HAP-1 (cell line): ENCODE results near the gene PTK7.
A peak's percentile ranks its signal among the peaks of the same experiment; 100 is the strongest.
"Not testable (repeated sequence)": the region's sequence is repeated elsewhere in the genome, so short reads cannot be mapped to it uniquely, and the experiment has no call there.

Experiments used
- DNase-seq, 2 experiments: peaks; one replicate each; pipeline ENCODE4 v3.0.0-alpha.2; 2016 to 2020; ENCODE audit warnings: low spot score in 2 of 2
- H3K27me3 ChIP-seq: fragments of 250-450 bp; sonication (Bioruptor Pico); 2 replicates; pipeline ENCODE4 v1.5.1; 2020; ENCODE audit warnings: low read depth, mild to moderate bottlenecking, moderate library complexity
- H3K36me3 ChIP-seq: fragments of 250-450 bp; sonication (Bioruptor Pico); replicated peaks from 2 replicates; pipeline ENCODE4 v1.5.1; 2020; ENCODE audit warnings: mild to moderate bottlenecking
- H3K4me1 ChIP-seq: fragments of 250-450 bp; sonication (Bioruptor Pico); 2 replicates; pipeline ENCODE4 v1.5.1; 2020; ENCODE audit warnings: mild to moderate bottlenecking
- H3K4me3 ChIP-seq: fragments of 250-450 bp; sonication (Bioruptor Pico); 2 replicates; pipeline ENCODE4 v1.5.1; 2020; ENCODE audit warnings: mild to moderate bottlenecking, moderate library complexity
- H3K9me3 ChIP-seq: fragments of 250-450 bp; sonication (Bioruptor Pico); 2 replicates; pipeline ENCODE4 v1.5.1; 2020; ENCODE audit warnings: mild to moderate bottlenecking, moderate library complexity
- in situ Hi-C: fragments of 300-500 bp; cut with MboI; formaldehyde crosslinking; loops from 3 replicates; pipeline ENCODE4 v1.14.3; 2020; ENCODE audit warnings: low sequenced_read_pairs, inconsistent platforms, mixed read lengths

The PTK7 gene

GRCh38 chr6:43124481-43124880, 48.4 kb downstream of the PTK7 start:
- no peak for DNase-seq
- Histone ChIP-seq H3K4me3 (no peak overlapping the region), H3K27me3 (no peaks in the 10 kb centered on the region), H3K4me1 (no peaks in the 10 kb centered on the region), H3K36me3 (no peaks in the 10 kb centered on the region), H3K9me3 (no peaks in the 10 kb centered on the region)
- in situ Hi-C loops = no loop called here

GRCh38 chr6:43125119-43125518, 49.0 kb downstream of the PTK7 start:
- H3K36me3 ChIP-seq = no peaks in the 10 kb centered on the region
- H3K9me3 ChIP-seq = no peaks in the 10 kb centered on the region
- H3K4me3 ChIP-seq = no peak overlapping the region
- in situ Hi-C loops = no loop called here
- no peak for DNase-seq
- H3K4me1 ChIP-seq = no peaks in the 10 kb centered on the region
- no peaks in the 10 kb centered on the region for H3K27me3 ChIP-seq

GRCh38 chr6:43125555-43125954, 49.4 kb downstream of the PTK7 start:
- no peaks in the 10 kb centered on the region for H3K4me1 ChIP-seq

GRCh38 chr6:43127180-43127579, 51.1 kb downstream of the PTK7 start:
- H3K36me3 ChIP-seq = peaks cover 3% of the 10 kb centered on the region; the same call in 1 of the 2 replicates
- H3K9me3 ChIP-seq = no peaks in the 10 kb centered on the region
- no peaks in the 10 kb centered on the region for H3K27me3 ChIP-seq
- DNase-seq = no peak
- H3K4me1 ChIP-seq = no peaks in the 10 kb centered on the region
- in situ Hi-C loops = no loop called here
- no peak overlapping the region for H3K4me3 ChIP-seq

More at GRCh38 chr6:43125555-43125954, 49.4 kb downstream of the PTK7 start:
- Histone ChIP-seq H3K27me3 (no peaks in the 10 kb centered on the region), H3K36me3 (no peaks in the 10 kb centered on the region), H3K4me3 (no peak overlapping the region), H3K9me3 (no peaks in the 10 kb centered on the region)
- DNase-seq = no peak
- in situ Hi-C loops = no loop called here

DNA sequence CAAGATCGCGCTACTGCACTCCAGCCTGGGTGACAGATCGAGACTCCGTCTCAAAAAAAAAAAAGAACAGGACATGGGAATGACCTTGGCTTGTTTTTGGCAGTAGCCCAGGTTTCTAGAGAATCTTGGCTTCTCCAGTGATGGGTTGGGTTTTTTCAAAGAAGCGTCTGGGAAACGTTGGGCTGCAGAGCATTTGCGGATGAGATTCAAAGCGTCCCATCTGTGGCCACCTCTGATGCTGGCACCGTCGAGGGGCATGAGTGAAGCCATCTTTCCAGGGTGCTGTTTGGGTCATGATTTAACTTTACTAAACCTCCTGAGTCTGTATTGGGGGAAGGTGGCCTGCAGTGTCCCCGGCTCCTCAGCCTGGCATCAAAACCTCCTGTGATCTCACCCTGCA, 51.8 kb downstream of the PTK7 start:
- no peaks in the 10 kb centered on the region for H3K4me1 ChIP-seq
- no peak overlapping the region for H3K4me3 ChIP-seq
- peaks cover 7% of the 10 kb centered on the region; the same call in 1 of the 2 replicates for H3K36me3 ChIP-seq
- DNase-seq = no peak
- H3K27me3 ChIP-seq = no peaks in the 10 kb centered on the region
- in situ Hi-C loops = no loop called here
- H3K9me3 ChIP-seq = no peaks in the 10 kb centered on the region

DNA sequence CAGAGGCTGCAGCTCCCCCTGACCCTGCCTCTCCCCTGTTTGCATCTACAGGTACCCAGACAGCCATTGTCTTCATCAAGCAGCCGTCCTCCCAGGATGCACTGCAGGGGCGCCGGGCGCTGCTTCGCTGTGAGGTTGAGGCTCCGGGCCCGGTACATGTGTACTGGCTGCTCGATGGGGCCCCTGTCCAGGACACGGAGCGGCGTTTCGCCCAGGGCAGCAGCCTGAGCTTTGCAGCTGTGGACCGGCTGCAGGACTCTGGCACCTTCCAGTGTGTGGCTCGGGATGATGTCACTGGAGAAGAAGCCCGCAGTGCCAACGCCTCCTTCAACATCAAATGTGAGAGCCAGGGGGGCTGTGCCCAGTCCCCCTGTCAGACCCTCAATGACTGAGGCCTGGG, 52.8 kb downstream of the PTK7 start:
- Histone ChIP-seq H3K27me3 (no peaks in the 10 kb centered on the region), H3K4me1 (no peaks in the 10 kb centered on the region), H3K4me3 (no peak overlapping the region), H3K9me3 (no peaks in the 10 kb centered on the region), H3K36me3 (peaks cover 7% of the 10 kb centered on the region; the same call in 1 of the 2 replicates)
- in situ Hi-C loops = no loop called here
- DNase-seq = no peak

- in situ Hi-C loops = no loop called here
- Histone ChIP-seq H3K4me1 (no peaks in the 10 kb centered on the region), H3K27me3 (no peaks in the 10 kb centered on the region), H3K9me3 (no peaks in the 10 kb centered on the region), H3K36me3 (peaks cover 7% of the 10 kb centered on the region; the same call in 1 of the 2 replicates), H3K4me3 (no peak overlapping the region)
- peak; percentile 15 to 27 for DNase-seq
Measured at GRCh38 chr6:43129434-43130194, 53.5 kb downstream of the PTK7 start.

GRCh38 chr6:43130429-43130828, 54.3 kb downstream of the PTK7 start:
- Histone ChIP-seq H3K27me3 (no peaks in the 10 kb centered on the region), H3K9me3 (no peaks in the 10 kb centered on the region), H3K36me3 (peaks cover 7% of the 10 kb centered on the region; the same call in 1 of the 2 replicates), H3K4me3 (no peak overlapping the region), H3K4me1 (no peaks in the 10 kb centered on the region)
- no peak for DNase-seq
- in situ Hi-C loops = no loop called here

DNA sequence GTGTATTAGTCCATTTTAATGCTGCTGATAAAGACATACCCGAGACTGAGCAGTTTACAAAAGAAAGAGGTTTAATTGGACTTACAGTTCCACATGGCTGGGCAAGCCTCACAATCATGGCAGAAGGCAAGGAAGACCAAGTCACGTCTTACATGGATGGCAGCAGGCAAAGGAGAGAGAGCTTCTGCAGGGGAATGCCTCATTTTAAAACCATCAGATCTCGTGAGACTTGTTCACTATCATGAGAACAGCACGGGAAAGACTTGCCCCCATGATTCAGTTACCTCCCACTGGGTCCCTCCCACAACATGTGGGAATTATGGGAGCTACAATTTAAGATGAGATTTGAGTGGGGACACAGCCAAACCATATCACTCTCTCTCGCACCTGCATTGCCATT, 55.3 kb downstream of the PTK7 start:
- H3K9me3 ChIP-seq, in situ Hi-C loops, H3K4me1 ChIP-seq, DNase-seq, H3K4me3 ChIP-seq, H3K36me3 ChIP-seq, H3K27me3 ChIP-seq: not testable (repeated sequence)

DNA sequence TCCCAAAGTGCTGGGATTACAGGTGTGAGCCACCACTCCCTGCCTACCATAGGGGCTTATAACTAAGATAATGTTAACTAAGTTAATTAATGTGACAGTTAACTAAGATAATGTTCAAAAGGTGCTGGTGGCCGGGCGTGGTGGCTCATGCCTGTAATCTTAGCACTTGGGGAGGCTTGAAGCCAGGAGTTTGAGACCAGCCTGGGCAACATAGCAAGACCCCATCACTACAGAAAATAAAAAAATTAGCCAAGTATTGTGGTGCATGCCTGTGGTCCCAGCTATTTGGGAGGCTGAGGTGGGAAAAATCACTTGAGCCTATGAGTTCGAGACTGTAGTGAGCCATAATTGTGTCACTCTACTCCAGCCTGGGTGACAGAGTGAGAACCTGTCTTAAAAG, 62.2 kb downstream of the PTK7 start:
- in situ Hi-C loops = no loop called here
- H3K4me3 ChIP-seq = no peak overlapping the region
- H3K36me3 ChIP-seq = 0 out of 2 replicates have a peak, but pooled peaks cover 2% of the 10 kb centered on the region
- no peaks in the 10 kb centered on the region for H3K27me3 ChIP-seq
- peaks cover 2% of the 10 kb centered on the region; the same call in 1 of the 2 replicates for H3K4me1 ChIP-seq
- no peaks in the 10 kb centered on the region for H3K9me3 ChIP-seq
- DNase-seq = no peak

DNA sequence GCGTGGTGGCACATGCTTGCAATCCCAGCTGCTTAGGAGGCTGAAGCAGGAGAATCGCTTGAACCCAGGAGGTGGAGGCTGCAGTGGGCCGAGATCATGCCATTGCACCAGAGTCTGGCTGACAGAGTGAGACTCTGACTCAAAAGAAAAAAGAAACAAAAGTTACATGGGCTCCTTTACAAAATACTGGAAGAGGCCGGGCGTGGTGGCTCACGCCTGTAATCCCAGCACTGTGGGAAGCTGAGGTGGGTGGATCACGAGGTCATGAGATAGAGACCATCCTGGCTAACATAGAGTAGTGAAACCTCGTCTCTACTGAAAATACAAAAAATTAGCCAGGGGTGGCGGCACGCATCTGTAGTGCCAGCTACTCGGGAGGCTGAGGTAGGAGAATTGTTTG, 63.9 kb downstream of the PTK7 start:
- not testable (repeated sequence) for H3K4me1 ChIP-seq, H3K27me3 ChIP-seq, H3K4me3 ChIP-seq, H3K9me3 ChIP-seq, DNase-seq
- in situ Hi-C loops = loop anchor here (5.0 kb wide), 2 partner anchors 73 to 233 kb away; no protein-coding TSS in a partner anchor
- H3K36me3 ChIP-seq = peaks cover 15% of the 10 kb centered on the region

- Histone ChIP-seq H3K36me3 (peaks cover 19% of the 10 kb centered on the region), H3K27me3 (no peaks in the 10 kb centered on the region), H3K9me3 (no peaks in the 10 kb centered on the region), H3K4me3 (no peak overlapping the region), H3K4me1 (peaks cover 3% of the 10 kb centered on the region; the same call in 1 of the 2 replicates)
- in situ Hi-C loops = loop anchor here (5.0 kb wide), 2 partner anchors 74 to 234 kb away; no protein-coding TSS in a partner anchor
- no peak for DNase-seq
Measured at GRCh38 chr6:43141644-43142043, 65.5 kb downstream of the PTK7 start.

- Histone ChIP-seq H3K4me3 (no peak overlapping the region), H3K36me3 (peaks cover 19% of the 10 kb centered on the region), H3K9me3 (no peaks in the 10 kb centered on the region), H3K4me1 (peaks cover 3% of the 10 kb centered on the region; the same call in 1 of the 2 replicates), H3K27me3 (no peaks in the 10 kb centered on the region)
- in situ Hi-C loops = loop anchor here (5.0 kb wide), 2 partner anchors 75 to 235 kb away; no protein-coding TSS in a partner anchor
- DNase-seq = no peak
Measured at GRCh38 chr6:43142101-43142500, 66.0 kb downstream of the PTK7 start.
